ENCODE measurements around the gene PTN. TPM values are rescaled to one million over a fixed set of nuclear protein-coding genes. Genes with fewer than 3 reads are reported as not detected.

The PTN gene
- total RNA-seq, 1 experiment from 2014 or later = 7.0 TPM

- H3K36me3 ChIP-seq (ENCODE audit: low read depth) = no peaks in the 10 kb centered on the region
- H3K9me3 ChIP-seq (ENCODE audit: insufficient read depth, low read depth) = no peaks in the 10 kb centered on the region
- no peaks in the 10 kb centered on the region for H3K4me1 ChIP-seq (replicated peaks; ENCODE audit: insufficient read depth)
- no peaks in the 10 kb centered on the region; the same call in 1 of the 2 replicates for H3K9me2 ChIP-seq (ENCODE audit: insufficient read depth)
- no peaks in the 10 kb centered on the region for H3K79me2 ChIP-seq (ENCODE audit: low read depth)
- TF ChIP-seq CTCF (conservative IDR thresholded peaks at IDR 0.05) = no peak
- TF ChIP-seq EZH2 (IDR thresholded peaks at IDR 0.05; ENCODE audit: low read depth) = no peak
- no TSS peak for BruUV-seq (replicated peaks)
- no peak overlapping the region for H3K4me2 ChIP-seq
- H2AFZ ChIP-seq = no peak overlapping the region
- no peak overlapping the region for H3K4me3 ChIP-seq
- H4K20me1 ChIP-seq (ENCODE audit: insufficient read depth) = no peaks in the 10 kb centered on the region
- H3F3A ChIP-seq (ENCODE audit: insufficient read depth, low read depth) = no peaks in the 10 kb centered on the region
- ChIA-PET POLR2A (ENCODE audit: unreplicated experiment) (no interaction called here), CTCF (no interaction called here)
- DNase-seq = no peak
- H3K27me3 ChIP-seq (ENCODE audit: insufficient read depth, low read depth) = peaks cover 13% of the 10 kb centered on the region; the same call in 1 of the 2 replicates
- intact Hi-C loops (cut with micrococcal nuclease; ENCODE audit: unreplicated experiment) = no loop called here
- H3K27ac ChIP-seq = no peak overlapping the region
Observed at GRCh38 chr7:137313201-137313600, 30.3 kb downstream of the PTN start.

GRCh38 chr7:137306748-137307147, 36.8 kb downstream of the PTN start:
- Histone ChIP-seq H2AFZ (no peak overlapping the region), H3K4me2 (no peak overlapping the region), H3F3A (ENCODE audit: insufficient read depth, low read depth) (no peaks in the 10 kb centered on the region), H3K79me2 (ENCODE audit: low read depth) (no peaks in the 10 kb centered on the region), H3K36me3 (ENCODE audit: low read depth) (no peaks in the 10 kb centered on the region), H3K9me2 (ENCODE audit: insufficient read depth) (no peaks in the 10 kb centered on the region; the same call in 1 of the 2 replicates), H3K9me3 (ENCODE audit: insufficient read depth, low read depth) (no peaks in the 10 kb centered on the region), H4K20me1 (ENCODE audit: insufficient read depth) (no peaks in the 10 kb centered on the region), H3K4me1 (replicated peaks; ENCODE audit: insufficient read depth) (no peaks in the 10 kb centered on the region), H3K27me3 (ENCODE audit: insufficient read depth, low read depth) (no peaks in the 10 kb centered on the region; the same call in 1 of the 2 replicates), H3K4me3 (no peak overlapping the region), H3K27ac (no peak overlapping the region)
- ChIA-PET CTCF (no interaction called here), POLR2A (ENCODE audit: unreplicated experiment) (interaction anchor here (0.7 kb wide), 1 partner anchor 1561 kb away, joined by 6 read pairs; no protein-coding TSS in a partner anchor)
- TF ChIP-seq EZH2 (IDR thresholded peaks at IDR 0.05; ENCODE audit: low read depth) (no peak), CTCF (conservative IDR thresholded peaks at IDR 0.05) (no peak)
- DNase-seq = no peak
- intact Hi-C loops (cut with micrococcal nuclease; ENCODE audit: unreplicated experiment) = no loop called here
- BruUV-seq (replicated peaks) = no TSS peak

GRCh38 chr7:137305901-137306621, 37.5 kb downstream of the PTN start:
- no peaks in the 10 kb centered on the region for H3K9me3 ChIP-seq (ENCODE audit: insufficient read depth, low read depth)
- no peaks in the 10 kb centered on the region for H3K9me2 ChIP-seq (ENCODE audit: insufficient read depth)
- no peaks in the 10 kb centered on the region; the same call in 1 of the 2 replicates for H3K27me3 ChIP-seq (ENCODE audit: insufficient read depth, low read depth)
- H3K36me3 ChIP-seq (ENCODE audit: low read depth) = no peaks in the 10 kb centered on the region
- no peak for DNase-seq
- ChIA-PET CTCF (no interaction called here), POLR2A (ENCODE audit: unreplicated experiment) (no interaction called here)
- H2AFZ ChIP-seq = no peak overlapping the region
- H3K4me1 ChIP-seq (replicated peaks; ENCODE audit: insufficient read depth) = no peaks in the 10 kb centered on the region
- no peak for TF ChIP-seq CTCF (conservative IDR thresholded peaks at IDR 0.05)
- no peak for TF ChIP-seq EZH2 (IDR thresholded peaks at IDR 0.05; ENCODE audit: low read depth)
- H3K4me3 ChIP-seq = no peak overlapping the region
- H3K27ac ChIP-seq = no peak overlapping the region
- H3K4me2 ChIP-seq = no peak overlapping the region
- H3F3A ChIP-seq (ENCODE audit: insufficient read depth, low read depth) = no peaks in the 10 kb centered on the region
- intact Hi-C loops (cut with micrococcal nuclease; ENCODE audit: unreplicated experiment) = no loop called here
- H3K79me2 ChIP-seq (ENCODE audit: low read depth) = no peaks in the 10 kb centered on the region
- no peaks in the 10 kb centered on the region for H4K20me1 ChIP-seq (ENCODE audit: insufficient read depth)
- no TSS peak for BruUV-seq (replicated peaks)
